Suppressor macrophage (primary cell): ENCODE data around the gene CD47.

ENCODE experiments used
- DNase-seq, 4 experiments: peaks; one replicate each; pipeline ENCODE4 v3.0.0-alpha.2; 2020 to 2022

The CD47 gene

DNA sequence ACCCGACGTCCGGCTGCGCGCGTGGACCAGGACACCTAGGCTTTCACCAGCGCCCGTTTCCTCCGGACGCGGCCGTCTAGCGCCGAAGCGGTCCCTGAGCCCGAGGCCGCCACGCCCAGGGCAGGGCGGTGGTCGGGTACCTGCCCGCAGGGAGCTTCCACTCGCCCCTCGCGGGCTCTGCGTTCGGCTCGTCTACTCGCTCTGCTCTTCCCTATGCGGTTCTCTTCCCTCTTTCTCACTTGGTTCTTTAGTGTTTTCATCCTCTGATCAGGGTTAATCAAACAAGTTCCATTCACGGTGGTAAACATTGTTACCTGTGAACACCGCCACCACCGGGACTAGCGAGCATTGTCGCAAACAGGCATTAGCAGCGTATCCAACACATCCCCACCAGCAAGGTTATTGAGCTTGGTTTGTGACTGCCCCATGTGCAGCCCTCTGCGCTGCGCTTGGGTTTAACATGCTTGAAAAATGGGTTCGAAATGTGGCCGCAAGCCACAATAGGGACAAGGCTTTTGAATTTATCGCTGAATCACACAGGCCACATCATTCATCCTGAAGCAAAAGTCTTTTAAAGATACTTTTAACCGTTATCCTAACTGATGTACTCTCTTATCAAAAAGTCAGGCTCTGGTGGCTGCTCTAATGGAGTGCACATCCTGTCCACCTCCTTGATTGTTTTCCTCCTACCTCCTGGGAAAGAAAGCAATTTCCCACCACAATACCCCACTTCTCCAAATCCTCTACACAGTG is 843 bp upstream of the CD47 start:
- no peak for DNase-seq

DNA sequence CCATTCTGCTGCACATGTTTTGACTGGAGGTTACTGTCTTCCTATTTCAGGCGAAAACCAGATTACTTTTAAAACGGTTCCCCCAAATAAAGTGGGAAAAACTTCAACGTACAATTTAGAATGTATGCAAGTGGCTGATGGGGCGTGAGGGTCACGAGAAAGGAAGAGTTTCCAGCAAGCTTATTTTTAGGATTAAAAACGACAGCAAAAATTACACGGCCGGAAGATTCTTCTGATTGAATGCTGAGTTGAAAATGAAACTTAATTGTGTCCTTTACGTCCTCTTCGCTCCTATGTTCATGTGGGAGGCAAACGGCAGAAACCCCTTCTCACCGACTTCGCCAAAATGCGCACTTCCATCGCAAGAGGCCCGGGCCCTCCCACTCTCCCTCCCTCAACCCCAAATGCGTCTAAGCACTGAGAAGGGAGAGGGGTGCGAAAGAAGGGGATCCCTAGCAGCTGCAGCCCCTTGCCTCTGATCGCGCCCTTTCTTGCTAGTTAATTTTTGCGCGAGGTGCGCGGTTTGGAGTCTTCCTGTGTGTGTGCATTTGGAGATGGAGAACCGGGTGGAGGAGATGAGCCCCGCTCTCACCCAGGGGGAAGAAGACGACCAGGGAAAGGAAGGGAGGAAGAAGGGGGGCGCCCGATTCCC is 656 bp downstream of the CD47 start:
- peak; percentile 51 to 69 (median 68) for DNase-seq

DNA sequence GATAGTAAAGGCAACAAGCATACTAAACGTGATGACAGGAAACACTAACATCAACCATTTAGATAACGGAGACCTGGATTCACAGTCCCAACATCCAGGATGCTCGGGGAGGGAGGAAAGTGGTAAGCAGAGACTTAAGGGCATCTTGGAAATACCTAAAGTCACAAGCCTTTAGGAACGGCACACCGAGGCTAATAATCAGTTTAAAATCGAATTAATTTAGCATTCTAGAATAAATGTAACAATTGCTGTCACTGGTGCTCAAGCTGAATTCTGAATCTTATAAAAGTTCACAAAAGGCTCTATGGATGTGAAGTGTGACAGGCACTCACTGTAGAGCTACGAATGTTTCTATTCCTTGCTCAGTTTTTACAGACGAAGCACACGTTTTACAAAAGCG is 1.3 kb downstream of the CD47 start:
- no peak for DNase-seq

DNA sequence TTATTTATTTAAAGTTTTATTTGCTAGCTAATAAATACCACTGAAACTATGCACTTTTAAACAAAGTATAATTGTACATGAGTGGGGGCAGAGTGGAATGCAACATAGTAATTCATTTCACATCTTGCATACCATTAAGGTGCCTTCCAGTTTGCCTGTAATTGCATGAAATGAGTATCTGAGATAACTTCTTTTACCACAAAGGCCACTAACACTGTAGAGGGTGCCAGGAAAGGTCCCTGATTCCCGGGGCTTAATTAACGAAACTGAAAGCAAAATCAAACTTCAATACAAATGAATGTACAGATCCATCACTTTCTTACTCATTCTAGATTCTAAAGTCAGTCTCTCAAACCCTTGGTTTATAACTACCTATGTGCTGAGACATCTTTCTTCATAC is 2.1 kb downstream of the CD47 start:
- DNase-seq, result no peak

DNA sequence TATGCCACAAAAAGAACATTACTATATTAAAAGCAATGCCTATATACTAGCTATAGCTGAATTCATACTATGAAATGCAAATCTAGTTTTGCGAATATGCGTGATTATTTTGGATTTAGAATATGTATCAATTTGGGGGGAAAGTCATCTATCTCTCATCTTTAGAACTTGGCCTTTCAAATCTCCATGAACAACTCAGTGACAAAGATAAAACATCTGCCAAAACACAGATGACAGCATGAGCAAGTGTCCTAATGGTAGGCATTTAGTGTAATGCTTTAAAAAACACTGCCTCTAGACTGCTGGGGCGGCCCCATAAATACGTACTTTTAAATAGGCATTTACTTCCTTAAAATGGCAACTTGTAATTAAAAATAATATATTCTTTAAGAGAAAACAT is 2.7 kb downstream of the CD47 start:
- peak in 1 of 4 experiments; percentile 34 for DNase-seq

DNA sequence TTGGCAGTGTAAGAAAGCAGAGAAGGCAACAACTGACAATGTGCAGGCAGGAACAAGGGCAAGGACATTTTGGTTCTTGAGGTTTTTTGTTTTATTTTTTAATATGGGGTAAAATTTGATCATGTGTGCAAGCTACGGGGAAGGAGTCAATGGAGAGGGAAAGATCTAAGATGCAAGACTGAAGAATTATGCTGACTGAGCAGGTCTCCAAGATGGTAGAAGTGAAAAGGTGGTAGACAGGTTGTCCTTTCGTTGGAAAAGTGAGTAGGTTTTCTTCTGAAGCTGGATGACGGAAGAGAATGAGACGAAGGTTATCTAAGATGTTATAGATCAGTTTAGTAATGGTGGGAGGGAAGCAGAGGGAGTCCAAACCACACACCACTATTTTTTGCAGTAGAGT is 4.2 kb downstream of the CD47 start:
- DNase-seq, result no peak

DNA sequence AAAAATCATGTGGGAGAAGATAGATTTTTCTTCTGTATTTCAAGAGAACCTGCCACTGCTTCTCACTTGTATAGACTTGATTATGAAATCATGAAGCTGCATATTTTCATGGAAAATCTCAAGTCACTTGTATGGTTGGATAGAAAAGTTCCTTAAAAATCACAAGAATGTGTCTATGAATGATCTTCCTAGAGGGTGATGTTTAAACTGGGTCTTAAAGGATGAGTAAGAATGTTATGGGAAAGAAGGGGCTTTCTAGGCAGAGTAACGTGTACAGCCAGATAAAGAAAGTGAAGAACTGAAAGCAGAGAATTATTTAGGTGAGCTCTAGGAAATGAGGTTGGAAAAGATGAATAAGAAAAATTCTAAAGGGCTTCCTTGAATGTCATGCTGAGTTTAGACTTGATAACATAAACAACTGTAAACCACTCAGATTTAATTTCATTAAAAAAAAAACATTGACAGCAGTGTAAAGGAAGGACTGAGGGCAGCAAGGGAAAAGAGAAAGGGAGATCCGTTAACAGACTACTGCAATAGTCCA is 5.0 kb downstream of the CD47 start:
- DNase-seq, result peak in 2 of 4 experiments; percentile 46 to 48

DNA sequence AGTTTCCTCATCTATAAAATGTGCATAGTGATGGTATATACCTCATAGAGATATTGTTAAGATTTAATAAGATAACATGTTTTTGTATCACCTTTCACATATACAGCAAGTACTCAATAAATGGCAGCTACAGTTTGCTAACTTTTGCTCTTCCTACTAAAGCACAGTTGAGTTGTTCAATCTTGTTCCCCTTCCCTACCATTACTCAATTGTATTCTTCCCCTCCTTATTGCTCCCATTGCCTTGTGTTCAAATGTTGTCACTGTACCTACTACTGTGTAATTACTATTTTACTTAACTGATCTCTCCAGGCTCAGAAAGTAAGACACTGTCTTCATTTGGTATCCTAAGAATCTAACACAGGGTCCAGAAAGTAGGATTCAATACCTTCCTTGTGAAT is 5.5 kb downstream of the CD47 start:
- peak in 2 of 4 experiments; percentile 33 to 40 for DNase-seq

DNA sequence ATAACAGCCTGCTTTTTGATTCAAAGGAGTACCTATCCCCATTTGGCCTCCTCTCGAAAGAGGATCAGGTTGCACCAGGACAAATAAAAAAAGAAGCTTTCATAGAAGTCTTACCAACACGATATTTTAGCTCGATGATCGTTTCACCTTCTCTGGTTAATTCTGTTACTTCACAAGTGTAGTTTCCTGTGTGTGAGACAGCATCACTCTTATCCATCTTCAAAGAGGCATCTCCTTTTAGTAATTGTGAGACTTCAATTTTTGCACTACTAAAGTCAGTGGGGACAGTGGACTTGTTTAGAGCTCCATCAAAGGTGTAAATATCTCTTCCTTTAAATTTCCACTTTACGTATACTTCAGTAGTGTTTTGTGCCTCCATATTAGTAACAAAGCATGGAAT is 11.0 kb downstream of the CD47 start:
- DNase-seq, result no peak

DNA sequence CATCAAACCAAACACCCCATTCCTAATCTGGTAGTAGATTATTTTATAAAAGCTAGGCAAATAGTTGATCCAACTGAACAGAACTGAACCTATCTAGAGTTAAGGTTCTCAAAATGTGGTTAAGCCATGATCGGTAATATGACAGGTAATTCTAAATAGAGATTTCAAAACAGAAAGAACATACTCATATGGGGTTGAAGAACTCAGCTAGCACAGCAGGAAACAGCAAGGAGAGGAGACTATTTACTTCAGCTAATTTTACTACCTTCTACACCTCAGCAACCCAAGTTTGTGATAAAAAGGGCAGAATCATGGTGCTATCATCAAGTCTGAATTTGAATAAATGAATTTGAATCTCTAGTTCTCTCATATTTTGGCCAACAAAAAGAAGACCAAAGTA is 11.8 kb downstream of the CD47 start:
- DNase-seq, result no peak

DNA sequence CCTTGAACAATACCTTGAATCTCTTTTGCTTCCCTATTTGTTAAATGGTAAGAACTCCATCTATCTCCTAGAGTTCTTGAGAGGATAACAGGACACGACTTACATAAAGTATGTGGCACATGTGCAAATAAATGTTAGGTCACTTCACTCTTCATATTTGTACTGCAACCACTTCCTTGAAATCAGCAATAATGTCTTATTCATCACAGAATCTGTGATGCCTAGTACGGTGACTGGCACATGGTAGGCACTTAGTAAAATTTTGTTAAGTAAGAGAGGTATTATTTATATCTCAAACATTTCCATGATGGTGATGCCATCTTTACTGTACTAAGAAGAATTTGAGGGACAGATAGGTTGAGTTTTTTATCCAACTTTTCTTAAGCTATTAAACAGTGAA is 14.3 kb downstream of the CD47 start:
- no peak for DNase-seq

DNA sequence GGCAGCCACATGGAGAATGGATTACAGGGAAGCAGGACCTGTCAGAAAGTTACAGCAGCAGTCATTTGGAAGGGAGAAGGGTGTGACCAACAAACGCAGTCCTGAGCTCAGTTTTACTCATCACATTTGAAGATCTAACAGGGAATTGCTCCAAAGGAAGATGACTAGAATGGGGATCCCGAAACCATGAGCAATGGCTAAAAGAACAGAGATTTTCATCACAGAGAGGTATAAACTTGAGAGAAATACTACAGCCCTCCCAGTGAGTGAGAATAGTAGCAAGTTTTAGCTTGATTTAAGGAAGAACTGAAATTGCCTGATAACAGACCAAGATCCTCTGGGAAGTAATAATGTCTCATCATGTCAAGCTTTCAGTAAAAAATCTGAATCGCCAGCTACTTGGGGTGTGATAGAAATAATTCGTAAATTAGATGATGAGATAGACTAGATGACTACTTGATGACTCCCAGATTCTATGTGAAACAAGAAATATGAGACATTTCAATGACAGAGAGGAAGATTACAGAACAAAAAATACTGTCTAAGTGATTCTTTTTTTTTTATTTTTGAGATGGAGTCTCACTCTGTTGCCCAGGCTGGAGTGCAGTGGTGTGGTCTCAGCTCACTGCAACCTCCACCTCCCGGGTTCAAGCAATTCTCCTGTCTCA is 16.9 kb downstream of the CD47 start:
- no peak for DNase-seq

DNA sequence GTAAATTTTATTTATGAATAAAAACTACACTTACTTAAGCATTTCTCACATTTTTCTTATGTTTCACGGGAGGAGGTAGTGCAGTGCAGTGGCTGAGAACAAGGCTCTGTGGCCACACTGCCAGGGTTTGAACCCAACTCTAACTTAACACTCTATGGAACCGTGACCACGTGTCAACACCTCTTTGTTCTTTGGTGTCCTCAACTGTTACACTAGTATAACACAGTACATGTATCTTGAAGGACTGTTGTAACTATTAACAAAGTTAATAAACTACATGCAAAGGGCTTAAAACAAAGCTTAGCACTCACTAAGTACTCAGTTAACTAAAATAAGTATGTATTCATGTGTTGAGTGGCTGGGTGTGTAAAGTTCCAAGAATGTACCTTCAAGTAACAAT is 19.5 kb downstream of the CD47 start:
- DNase-seq, result no peak

DNA sequence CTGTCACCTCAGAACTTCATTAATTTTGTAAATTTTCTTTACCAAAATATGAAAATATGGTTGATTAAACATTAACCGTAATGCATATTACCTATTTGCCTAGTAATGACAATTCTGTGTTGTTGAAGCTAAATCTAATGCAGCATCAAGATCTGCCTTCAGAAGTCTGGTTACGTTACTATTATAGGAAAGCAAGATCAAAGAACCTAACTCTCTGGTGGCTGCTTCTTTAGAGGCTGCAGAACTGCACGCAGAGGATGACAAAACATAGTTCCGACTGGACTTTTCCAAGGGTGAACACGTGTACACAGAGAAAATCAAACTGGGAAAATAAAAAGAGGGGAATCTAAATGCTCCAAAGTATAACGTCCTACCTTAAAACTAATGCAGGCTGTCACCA is 20.5 kb downstream of the CD47 start:
- DNase-seq, result no peak

DNA sequence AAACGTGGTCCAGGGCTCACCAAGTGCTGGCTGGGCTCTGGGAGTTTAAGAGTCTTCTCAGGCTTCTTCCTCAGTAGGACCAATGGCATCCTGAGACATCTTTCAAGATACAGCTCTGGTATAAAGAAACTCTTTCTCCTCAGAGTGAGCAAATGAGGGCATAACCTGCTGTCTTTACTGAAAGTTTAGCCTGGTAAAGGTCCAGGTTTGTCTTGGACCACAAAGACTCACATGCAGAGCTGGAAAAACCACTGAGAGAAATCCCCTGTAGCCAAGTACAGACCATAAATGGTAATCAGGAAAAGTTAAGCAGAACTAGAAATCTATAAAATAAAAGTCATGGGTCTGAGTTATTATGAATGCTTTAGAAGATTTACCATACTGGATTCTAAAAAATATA is 23.1 kb downstream of the CD47 start:
- DNase-seq, result no peak

DNA sequence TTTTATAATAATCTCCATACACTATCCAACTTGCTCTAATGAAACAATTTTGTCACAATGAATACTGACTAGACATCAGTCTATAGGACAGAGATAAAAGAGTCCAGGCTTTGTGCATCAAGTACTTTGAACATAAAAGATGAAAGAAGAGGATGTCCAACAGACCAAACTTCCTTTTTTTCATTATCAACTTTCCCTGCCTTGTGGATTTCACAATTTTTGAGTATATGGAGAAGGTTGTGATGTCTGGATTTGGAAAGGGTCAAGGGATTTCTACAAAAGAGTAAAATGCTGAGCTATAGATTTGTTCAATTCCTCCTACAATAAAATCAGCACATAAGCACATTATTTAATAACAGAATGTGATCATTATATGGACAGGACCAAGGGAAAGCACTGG is 25.7 kb downstream of the CD47 start:
- peak; percentile 5 to 62 (median 36) for DNase-seq

DNA sequence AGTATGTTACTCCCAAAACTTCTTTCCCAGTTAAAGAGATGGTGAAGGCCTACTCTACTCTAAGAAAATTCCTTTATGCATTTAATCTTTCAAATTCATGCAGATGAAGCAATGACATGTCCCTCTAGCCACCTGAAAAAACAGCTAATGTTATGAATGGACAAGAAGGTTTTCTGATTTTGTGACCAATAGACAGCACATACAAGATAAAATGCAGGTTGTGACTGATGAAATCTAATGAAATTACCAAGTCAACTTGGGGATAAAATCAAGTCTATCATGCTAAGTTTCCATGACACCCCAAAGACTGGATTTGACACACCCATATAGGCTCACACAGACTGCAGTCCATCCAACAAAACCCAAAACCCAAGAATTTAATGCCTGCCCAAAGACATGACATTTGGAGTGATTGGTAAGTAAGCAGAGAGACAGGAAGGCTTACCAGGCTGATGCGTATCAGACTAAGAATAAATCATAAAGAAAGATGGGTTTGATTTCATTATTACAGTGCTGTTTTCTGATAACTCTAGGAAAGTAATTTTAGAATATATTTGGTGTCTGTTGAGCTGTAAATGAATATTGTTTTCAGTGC is 26.4 kb downstream of the CD47 start:
- no peak for DNase-seq

DNA sequence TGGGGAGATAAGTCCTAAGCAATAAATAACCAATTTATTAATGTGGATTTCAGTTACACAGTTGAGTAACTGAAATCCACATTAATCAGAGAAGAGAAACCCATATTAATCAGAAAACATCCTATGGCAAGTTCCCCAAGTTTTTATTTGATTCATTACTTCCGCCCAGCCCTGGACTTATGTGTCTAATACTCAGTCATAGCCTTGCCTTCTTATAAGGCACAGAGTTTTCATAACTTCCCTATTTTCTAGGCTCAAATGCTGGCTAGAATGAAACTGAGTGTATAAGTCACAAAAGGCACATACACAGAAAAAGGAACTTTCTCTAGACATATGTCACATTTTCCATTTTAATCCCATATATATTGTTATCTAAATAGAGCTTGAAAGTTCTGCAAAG is 28.8 kb downstream of the CD47 start:
- peak; percentile 65 to 94 (median 84) for DNase-seq

DNA sequence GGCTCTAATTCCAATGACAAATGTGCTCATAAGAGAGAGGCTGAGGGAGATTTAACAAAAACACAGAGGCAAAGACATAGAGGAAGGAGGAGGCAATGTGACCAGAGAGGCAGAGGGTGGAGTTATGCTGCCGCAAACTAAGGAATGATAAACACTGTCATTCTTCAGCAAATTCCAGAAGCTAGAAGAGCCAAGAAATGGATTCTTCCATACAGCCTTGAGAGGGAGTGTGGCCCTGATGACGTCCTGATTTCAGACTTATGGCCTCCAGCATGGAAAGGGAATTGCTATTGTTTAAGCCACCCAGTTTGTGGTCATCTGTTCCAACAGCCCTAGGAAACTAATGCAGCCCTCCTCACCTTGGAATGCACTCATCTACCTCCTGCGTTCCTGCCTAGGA is 30.5 kb downstream of the CD47 start:
- no peak for DNase-seq

DNA sequence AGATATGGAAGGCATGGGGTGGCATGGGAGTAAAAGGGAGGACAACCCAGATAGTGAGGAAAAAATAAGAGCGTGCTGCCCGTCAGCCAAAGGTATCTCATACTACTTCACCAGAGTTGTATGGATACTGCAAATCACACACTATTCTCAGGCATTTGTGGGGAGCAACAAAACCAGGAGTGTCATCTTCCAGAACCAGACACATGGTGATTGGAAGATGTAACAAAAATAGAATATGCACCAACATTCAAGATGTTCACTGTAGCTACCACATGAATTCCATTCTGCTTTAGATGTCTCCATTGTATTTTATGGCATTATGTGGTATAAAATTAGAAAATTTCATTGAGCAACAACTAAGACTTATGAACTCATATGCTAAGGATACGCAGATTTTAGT is 34.9 kb downstream of the CD47 start:
- DNase-seq, result no peak

DNA sequence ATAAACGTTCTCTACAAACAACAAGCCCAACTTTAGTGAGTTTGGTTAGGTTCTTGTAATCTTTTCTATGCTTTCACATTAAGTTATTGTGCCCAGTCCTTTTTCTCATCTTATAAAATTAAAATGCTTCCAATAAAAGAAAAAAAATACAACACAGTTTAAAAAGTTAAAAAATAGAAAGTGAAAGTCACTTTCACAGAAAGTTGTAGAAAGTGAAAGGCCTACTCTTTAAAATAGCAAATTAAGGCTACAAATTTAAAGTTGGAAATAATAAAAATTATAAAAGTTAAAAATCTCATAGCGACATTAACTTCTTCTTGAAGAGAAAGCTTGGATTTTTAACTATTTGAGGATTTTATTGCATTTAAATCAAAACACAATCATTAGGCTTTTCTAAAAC is 35.9 kb downstream of the CD47 start:
- no peak for DNase-seq

DNA sequence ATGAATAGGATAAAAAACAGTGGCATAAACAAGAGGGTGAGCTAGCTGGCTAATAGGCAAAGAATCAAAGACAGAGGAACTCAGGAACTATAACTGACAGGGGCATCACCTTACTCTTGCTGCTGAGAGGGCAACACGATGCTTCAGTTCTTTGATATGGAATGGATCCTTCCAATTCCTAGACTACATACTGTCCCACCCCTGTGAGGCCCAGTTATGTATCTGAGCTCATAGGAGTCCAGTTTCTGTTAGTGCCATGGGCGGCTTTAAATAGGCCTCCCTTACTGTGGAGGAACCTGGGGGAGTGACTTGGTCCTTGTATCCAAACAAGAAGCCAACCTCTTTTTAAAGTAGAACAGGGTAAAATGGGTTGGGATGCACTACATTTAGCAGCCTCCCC is 37.3 kb downstream of the CD47 start:
- DNase-seq, result no peak

DNA sequence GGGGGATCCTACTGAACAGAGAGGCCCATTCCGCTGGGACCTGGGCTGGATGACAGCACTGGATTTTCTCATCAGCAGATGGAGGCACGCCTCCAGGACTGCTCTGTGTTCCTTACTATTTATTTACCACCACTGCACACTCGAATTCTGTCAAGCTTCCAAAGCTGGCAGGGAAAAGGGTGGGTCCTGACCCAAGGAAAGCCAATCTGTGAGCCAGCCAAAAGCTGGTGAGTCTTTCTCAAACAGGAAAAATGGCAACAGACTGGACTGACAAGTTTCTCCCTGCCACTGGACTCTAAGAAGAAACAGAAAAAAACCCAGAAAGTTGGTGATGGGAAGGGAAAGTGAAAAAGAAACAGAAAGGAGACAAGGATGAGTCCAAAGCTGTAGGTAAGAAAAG is 37.8 kb downstream of the CD47 start:
- DNase-seq, result no peak
